HG02642 (cell line): ENCODE results near the gene TOMM70.
"Not testable (repeated sequence)": the region's sequence is repeated elsewhere in the genome, so short reads cannot be mapped to it uniquely, and the experiment has no call there.

Experiments used
- ATAC-seq: cut with Tn5 transposase; IDR thresholded peaks from one replicate; pipeline ENCODE4 v1.9.1; 2021; ENCODE audit warnings: mild to moderate bottlenecking; ENCODE audit not compliant: unreplicated experiment, poor library complexity

TOMM70 gene

GRCh38 chr3:100370756-100371155 is 30.1 kb downstream of the TOMM70 start:
- no peak for ATAC-seq

- ATAC-seq = no peak
These were observed 32.4 kb downstream of the TOMM70 start for GRCh38 chr3:100368441-100368840.

GRCh38 chr3:100366424-100366823 is 34.5 kb downstream of the TOMM70 start:
- no peak for ATAC-seq

GRCh38 chr3:100364421-100364820 is 36.5 kb downstream of the TOMM70 start:
- ATAC-seq = no peak

- no peak for ATAC-seq
These were observed 39.0 kb downstream of the TOMM70 start for GRCh38 chr3:100361897-100362296.

- ATAC-seq = no peak
These were observed 40.0 kb downstream of the TOMM70 start for GRCh38 chr3:100360757-100361496.

GRCh38 chr3:100359035-100359434 is 41.9 kb downstream of the TOMM70 start:
- ATAC-seq = no peak

- ATAC-seq = no peak
These were observed 42.5 kb downstream of the TOMM70 start for GRCh38 chr3:100358413-100358812.

- ATAC-seq = no peak
These were observed 46.0 kb downstream of the TOMM70 start for GRCh38 chr3:100354850-100355249.

GRCh38 chr3:100352296-100353231 is 48.3 kb downstream of the TOMM70 start:
- ATAC-seq = no peak

- not testable (repeated sequence) for ATAC-seq
These were observed 49.1 kb downstream of the TOMM70 start for GRCh38 chr3:100351770-100352169.

- no peak for ATAC-seq
These were observed 52.2 kb downstream of the TOMM70 start for GRCh38 chr3:100348727-100349126.

GRCh38 chr3:100340527-100340926 is 60.4 kb downstream of the TOMM70 start:
- no peak for ATAC-seq

GRCh38 chr3:100339786-100340185 is 61.1 kb downstream of the TOMM70 start:
- no peak for ATAC-seq

GRCh38 chr3:100338911-100339310 is 62.0 kb downstream of the TOMM70 start:
- ATAC-seq = no peak

- not testable (repeated sequence) for ATAC-seq
These were observed 64.7 kb downstream of the TOMM70 start for GRCh38 chr3:100336229-100336628.

GRCh38 chr3:100335434-100335833 is 65.5 kb downstream of the TOMM70 start:
- ATAC-seq = peak; percentile 44

GRCh38 chr3:100334488-100335351 is 66.2 kb downstream of the TOMM70 start, which contains the start of gene NIT2:
Gene NIT2 (plus strand): TSS chr3:100334757. CDS start chr3:100334792, 35 bp downstream.
- peak; percentile 95 for ATAC-seq

GRCh38 chr3:100333970-100334487 is 66.9 kb downstream of the TOMM70 start:
- ATAC-seq = no peak

GRCh38 chr3:100333051-100333450 is 67.8 kb downstream of the TOMM70 start:
- no peak for ATAC-seq
